Urothelium cell line (cell line): Measurements from ENCODE around the gene POM121C.
"Not testable (repeated sequence)": the region's sequence is repeated elsewhere in the genome, so short reads cannot be mapped to it uniquely, and the experiment has no call there.

Experiments used
- DNase-seq: peaks from one replicate; pipeline ENCODE4 v3.0.0; 2011; ENCODE audit warnings: low spot score, mixed read lengths
- FAIRE-seq: peaks from 2 replicates; lab custom pipeline; 2011; peaks lifted over from hg19 to GRCh38; lab: Jason Lieb, UNC

POM121C gene

GRCh38 chr7:75398771-75399700 lies 87.1 kb downstream of the POM121C start:
- DNase-seq, FAIRE-seq: not testable (repeated sequence)

- not testable (repeated sequence) for FAIRE-seq, DNase-seq
Observed at GRCh38 chr7:75397865-75398264, 88.2 kb downstream of the POM121C start.

- not testable (repeated sequence) for DNase-seq, FAIRE-seq
Observed at GRCh38 chr7:75395329-75395728, 90.8 kb downstream of the POM121C start, which contains the start of gene TRIM73. TRIM73 (plus strand) TSS chr7:75395629; CDS start chr7:75398934, 3,305 bp downstream.

GRCh38 chr7:75393194-75393593 lies 92.9 kb downstream of the POM121C start:
- not testable (repeated sequence) for FAIRE-seq, DNase-seq

- not testable (repeated sequence) for DNase-seq, FAIRE-seq
Observed at GRCh38 chr7:75374519-75375317, 111.4 kb downstream of the POM121C start.

GRCh38 chr7:75374144-75374518 lies 112.0 kb downstream of the POM121C start:
- DNase-seq, FAIRE-seq: not testable (repeated sequence)

- not testable (repeated sequence) for DNase-seq, FAIRE-seq
Observed at GRCh38 chr7:75367313-75367712, 118.8 kb downstream of the POM121C start.
